OCI-LY7 (cell line): ENCODE measurements around the gene RUSF1. TPM values are rescaled to one million over a fixed set of nuclear protein-coding genes. Genes with fewer than 3 reads are reported as not detected.

Experiments used
- BruUV-seq: library from RNA; stranded (reverse); fragments of 400-500 nt; replicated peaks from 2 replicates; lab custom pipeline; 2021; lab: Mats Ljungman, UMichigan
- CTCF ChIA-PET: fragments of 300-600 bp; sonication (Branson Sonifier 250); formaldehyde crosslinking; loops from one replicate; lab custom pipeline; 2022; ENCODE audit warnings: antibody characterized with exemption; ENCODE audit not compliant: unreplicated experiment; lab: Charles Lee
- POLR2A ChIA-PET: fragments of 300-600 bp; sonication (Branson Sonifier 250); formaldehyde crosslinking; loops from one replicate; lab custom pipeline; 2022; ENCODE audit warnings: antibody characterized with exemption; lab: Charles Lee
- DNase-seq: peaks from one replicate; pipeline ENCODE4 v3.0.0-alpha.2; 2015; ENCODE audit warnings: low spot score
- H2AFZ ChIP-seq: fragments of 200-600 bp; sonication (generic), shearing (Covaris generic); 2 replicates; pipeline ENCODE4 v1.6.1; 2014; ENCODE audit warnings: mild to moderate bottlenecking, antibody characterized with exemption, low read length, moderate library complexity
- H3K27ac ChIP-seq: fragments of 200-600 bp; sonication (generic); 2 replicates; pipeline ENCODE4 v1.5.1; 2014; ENCODE audit warnings: mixed run types, low read depth, mild to moderate bottlenecking, moderate library complexity, low read length, inconsistent platforms; ENCODE audit not compliant: poor library complexity, severe bottlenecking
- H3K36me3 ChIP-seq: fragments of 200-600 bp; sonication (generic); 2 replicates; pipeline ENCODE4 v1.6.1; 2014; ENCODE audit warnings: mild to moderate bottlenecking, antibody characterized with exemption, low read length, moderate library complexity, mixed read lengths; ENCODE audit not compliant: insufficient read depth
- H3K4me1 ChIP-seq: fragments of 200-600 bp; sonication (generic); 2 replicates; pipeline ENCODE4 v1.5.1; 2014; ENCODE audit warnings: mild to moderate bottlenecking, low read length; ENCODE audit not compliant: insufficient read depth, poor library complexity, severe bottlenecking
- H3K4me2 ChIP-seq: fragments of 200-600 bp; sonication (generic); 2 replicates; pipeline ENCODE4 v1.6.1; 2014; ENCODE audit warnings: mild to moderate bottlenecking, low read length
- H3K4me3 ChIP-seq: fragments of 200-600 bp; sonication (generic); 2 replicates; pipeline ENCODE4 v1.5.1; 2014; ENCODE audit warnings: mild to moderate bottlenecking, low read depth, low read length; ENCODE audit not compliant: poor library complexity, severe bottlenecking
- H3K79me2 ChIP-seq: fragments of 200-600 bp; sonication (generic); 2 replicates; pipeline ENCODE4 v1.6.1; 2016; ENCODE audit warnings: low read depth, mild to moderate bottlenecking, low read length, moderate library complexity, mixed read lengths; ENCODE audit not compliant: insufficient read depth
- H3K9me2 ChIP-seq: fragments of 200-600 bp; sonication (generic); 2 replicates; pipeline ENCODE4 v1.6.1; 2016; ENCODE audit warnings: mild to moderate bottlenecking, low read length, mixed read lengths; ENCODE audit not compliant: insufficient read depth
- H3K9me3 ChIP-seq: fragments of 200-600 bp; sonication (generic); 2 replicates; pipeline ENCODE4 v1.6.1; 2014; ENCODE audit warnings: mild to moderate bottlenecking, mixed run types, low read length, mixed read lengths
- H4K20me1 ChIP-seq: fragments of 200-600 bp; sonication (generic); 2 replicates; pipeline ENCODE4 v1.6.1; 2014; ENCODE audit warnings: mild to moderate bottlenecking, antibody characterized with exemption, low read length, moderate library complexity, mixed read lengths; ENCODE audit not compliant: insufficient read depth
- EZH2phosphoT487 ChIP-seq: fragments of 200-600 bp; sonication (generic); IDR thresholded peaks from 2 replicates; pipeline ENCODE4 v1.6.1; 2018; ENCODE audit warnings: low read depth, borderline replicate concordance, mild to moderate bottlenecking, mixed run types, antibody characterized with exemption, low read length, moderate library complexity, mixed read lengths
- intact Hi-C: fragments of 100-400 bp; cut with micrococcal nuclease; formaldehyde crosslinking; loops from one replicate; pipeline ENCODE4 v1.10.0; 2022; ENCODE audit not compliant: unreplicated experiment
- total RNA-seq, 2 experiments: library from RNA; depleted of rRNA in 1 of 2; stranded (reverse); fragments of >200 nt in 1 of 2; shearing (Covaris generic) in 1 of 2; gene quantifications; 2 replicates each; pipeline ENCODE4 v1.2.3, GENCODE V29; 2014 to 2022
- TF ChIP-seq, protein P1 (sequence below): fragments of 200-600 bp; sonication (generic); conservative IDR thresholded peaks from 2 replicates; pipeline ENCODE4 v1.5.1; 2014; ENCODE audit warnings: mild to moderate bottlenecking, antibody characterized with exemption, low read length, moderate library complexity, mixed read lengths

Gene RUSF1
- total RNA-seq, 2 experiments from 2014 or later: 28.6 to 40.4 TPM

DNA sequence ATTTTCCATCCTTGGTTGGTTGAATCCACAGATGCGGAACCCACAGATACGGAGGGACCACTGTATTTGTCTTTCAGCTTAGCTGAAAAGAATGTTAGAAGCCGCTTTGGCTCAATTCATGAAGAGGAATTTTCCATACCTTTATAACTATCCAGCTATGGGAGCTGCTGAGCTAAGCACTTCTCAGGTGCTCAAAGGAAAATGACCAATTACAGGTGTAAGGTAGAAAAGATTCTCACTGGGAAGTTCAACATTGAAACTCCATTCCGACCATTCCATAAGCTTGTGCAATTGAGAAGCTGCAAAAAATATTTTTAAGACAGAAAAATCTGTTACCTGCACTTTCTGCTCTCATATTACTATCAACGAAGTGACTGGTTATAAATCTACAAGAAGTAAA lies 22.2 kb upstream of the RUSF1 start:
- no peak overlapping the region for H2AFZ ChIP-seq
- CTCF ChIA-PET: no interaction called here
- H3K79me2 ChIP-seq: no peaks in the 10 kb centered on the region
- H3K4me2 ChIP-seq: no peak overlapping the region
- H3K36me3 ChIP-seq: no peaks in the 10 kb centered on the region
- H3K27ac ChIP-seq: no peak overlapping the region
- no peaks in the 10 kb centered on the region for H4K20me1 ChIP-seq
- BruUV-seq: no TSS peak
- H3K4me1 ChIP-seq: no peaks in the 10 kb centered on the region
- TF ChIP-seq, protein P1, sequence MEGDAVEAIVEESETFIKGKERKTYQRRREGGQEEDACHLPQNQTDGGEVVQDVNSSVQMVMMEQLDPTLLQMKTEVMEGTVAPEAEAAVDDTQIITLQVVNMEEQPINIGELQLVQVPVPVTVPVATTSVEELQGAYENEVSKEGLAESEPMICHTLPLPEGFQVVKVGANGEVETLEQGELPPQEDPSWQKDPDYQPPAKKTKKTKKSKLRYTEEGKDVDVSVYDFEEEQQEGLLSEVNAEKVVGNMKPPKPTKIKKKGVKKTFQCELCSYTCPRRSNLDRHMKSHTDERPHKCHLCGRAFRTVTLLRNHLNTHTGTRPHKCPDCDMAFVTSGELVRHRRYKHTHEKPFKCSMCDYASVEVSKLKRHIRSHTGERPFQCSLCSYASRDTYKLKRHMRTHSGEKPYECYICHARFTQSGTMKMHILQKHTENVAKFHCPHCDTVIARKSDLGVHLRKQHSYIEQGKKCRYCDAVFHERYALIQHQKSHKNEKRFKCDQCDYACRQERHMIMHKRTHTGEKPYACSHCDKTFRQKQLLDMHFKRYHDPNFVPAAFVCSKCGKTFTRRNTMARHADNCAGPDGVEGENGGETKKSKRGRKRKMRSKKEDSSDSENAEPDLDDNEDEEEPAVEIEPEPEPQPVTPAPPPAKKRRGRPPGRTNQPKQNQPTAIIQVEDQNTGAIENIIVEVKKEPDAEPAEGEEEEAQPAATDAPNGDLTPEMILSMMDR: no peak
- intact Hi-C loops: no loop called here
- no peaks in the 10 kb centered on the region for H3K9me3 ChIP-seq
- DNase-seq: no peak
- POLR2A ChIA-PET: interaction anchor here (0.6 kb wide), 2 partner anchors 93 to 181 kb away, joined by 3 to 4 read pairs; no protein-coding TSS in a partner anchor
- no peaks in the 10 kb centered on the region for H3K9me2 ChIP-seq
- no peak overlapping the region for H3K4me3 ChIP-seq

DNA sequence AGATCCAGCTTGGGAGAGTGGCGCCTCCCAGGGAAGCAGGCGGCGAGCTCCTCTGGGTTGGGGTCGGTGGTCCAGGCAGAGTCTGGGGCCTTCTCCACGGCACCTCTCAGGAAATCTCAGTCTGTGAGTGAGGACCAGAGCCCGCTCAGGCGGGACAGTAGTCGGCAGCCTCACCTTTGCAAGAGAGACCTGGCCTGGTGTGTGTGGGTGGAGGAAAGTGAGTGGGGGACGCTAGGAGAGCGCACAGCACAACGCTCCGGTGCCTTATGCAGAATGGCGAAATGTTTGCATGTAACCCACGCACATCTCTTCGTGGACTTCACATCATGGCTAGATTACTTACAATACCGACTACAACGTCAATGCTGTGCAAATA lies 21.7 kb upstream of the RUSF1 start:
- BruUV-seq: no TSS peak
- POLR2A ChIA-PET: interaction anchor here (0.6 kb wide), 2 partner anchors 92 to 181 kb away, joined by 3 to 4 read pairs; no protein-coding TSS in a partner anchor
- Histone ChIP-seq H3K9me2 (no peaks in the 10 kb centered on the region), H3K9me3 (no peaks in the 10 kb centered on the region), H4K20me1 (no peaks in the 10 kb centered on the region), H3K4me1 (no peaks in the 10 kb centered on the region), H3K79me2 (no peaks in the 10 kb centered on the region), H3K36me3 (no peaks in the 10 kb centered on the region), H3K4me2 (no peak overlapping the region), H2AFZ (no peak overlapping the region), H3K4me3 (no peak overlapping the region), H3K27ac (no peak overlapping the region)
- no peak for TF ChIP-seq EZH2phosphoT487
- TF ChIP-seq, protein P1: no peak
- CTCF ChIA-PET: no interaction called here
- no peak for DNase-seq
- intact Hi-C loops: no loop called here

DNA sequence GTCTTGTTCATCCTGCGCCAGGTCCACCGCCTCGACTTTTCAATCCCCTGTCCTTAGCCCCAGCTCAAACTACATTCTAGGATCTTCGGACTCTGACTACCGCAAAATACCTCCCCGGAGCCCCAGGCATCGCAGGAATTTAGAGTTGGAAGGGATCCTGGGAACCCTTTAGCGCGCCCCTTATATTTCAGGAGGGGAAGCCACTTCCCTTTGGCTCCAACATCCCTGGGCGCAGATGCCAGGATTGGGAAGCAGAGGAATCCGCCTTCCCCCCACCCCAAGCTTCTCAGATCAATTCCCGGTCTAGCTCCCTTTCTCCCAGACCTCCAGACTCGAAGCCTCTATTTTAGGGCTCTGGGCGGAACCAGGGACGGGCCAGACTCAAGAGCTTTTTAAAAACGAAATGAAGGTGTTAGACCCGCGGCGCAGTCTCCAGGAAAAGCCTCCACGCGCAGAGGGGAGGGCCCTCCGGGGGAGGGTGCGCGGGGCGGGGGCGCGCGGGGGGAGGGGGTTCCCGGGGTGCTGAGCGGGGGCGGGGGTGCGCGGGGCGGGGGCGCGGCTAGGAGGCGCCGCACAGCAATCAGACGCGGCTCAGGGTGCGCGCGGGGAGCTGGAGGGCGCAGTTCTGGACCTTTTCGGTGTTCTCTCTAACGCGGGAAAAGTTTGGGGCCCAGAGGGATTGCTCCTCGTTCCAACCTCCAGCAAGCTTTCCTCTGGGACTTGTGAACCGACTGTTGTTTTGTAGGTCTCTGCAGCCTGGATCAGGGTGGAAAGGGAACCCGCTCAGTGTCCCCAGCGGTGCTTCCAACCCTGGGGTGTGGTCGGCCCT lies 21.1 kb upstream of the RUSF1 start:
- Histone ChIP-seq H3K36me3 (no peaks in the 10 kb centered on the region), H3K79me2 (no peaks in the 10 kb centered on the region), H3K4me1 (no peaks in the 10 kb centered on the region), H3K4me2 (no peak overlapping the region), H3K9me2 (no peaks in the 10 kb centered on the region), H2AFZ (no peak overlapping the region), H4K20me1 (no peaks in the 10 kb centered on the region), H3K4me3 (no peak overlapping the region), H3K9me3 (no peaks in the 10 kb centered on the region), H3K27ac (no peak overlapping the region)
- ChIA-PET POLR2A (interaction anchor here (0.7 kb wide), 1 partner anchor 353 kb away, joined by 4 read pairs; no protein-coding TSS in a partner anchor), CTCF (no interaction called here)
- intact Hi-C loops: no loop called here
- no peak for DNase-seq
- no peak for TF ChIP-seq EZH2phosphoT487
- TF ChIP-seq, protein P1: no peak
- BruUV-seq: no TSS peak
